Naive thymus-derived CD8-positive, alpha-beta T cell (primary cell): ENCODE measurements around the gene TMPRSS4. TPM values are rescaled to one million over a fixed set of nuclear protein-coding genes. Genes with fewer than 3 reads are reported as not detected.

Experiments used
- ATAC-seq, 2 donors: fragments of 150-1000 bp; cut with Tn5 transposase in 1 of 2; sonication (Bioruptor Pico), chemical (Tn5 transposase) in 1 of 2; 1 replicate in 1 of 2; 2 replicates in 1 of 2; pipeline ENCODE4 v1.10.0; 2021; ENCODE audit warnings: mild to moderate bottlenecking in 2 of 2, moderate library complexity in 2 of 2
- POLR2A ChIA-PET: fragments of 350-600 bp; sonication (Branson Sonifier 250); formaldehyde crosslinking; loops from one replicate; lab custom pipeline; 2021; ENCODE audit warnings: antibody characterized with exemption; lab: Charles Lee
- DNase-seq, 10 donors: peaks; one replicate each; pipeline versions ENCODE4 v3.0.0 to v3.0.0-alpha.2; 2020 to 2022
- H3K27ac Mint-ChIP-seq, 10 donors: one replicate each; pipeline ENCODE4 v1.8.0; 2020 to 2022; ENCODE audit warnings: mild to moderate bottlenecking in 10 of 10, mixed read lengths in 10 of 10, moderate library complexity in 4 of 10, inconsistent platforms in 1 of 10
- H3K27me3 Mint-ChIP-seq, 5 donors: one replicate each; pipeline ENCODE4 v1.8.0; 2021 to 2022; ENCODE audit warnings: mixed read lengths in 5 of 5
- H3K36me3 Mint-ChIP-seq, 3 donors: one replicate each; pipeline ENCODE4 v1.8.0; 2020 to 2022; ENCODE audit warnings: mixed read lengths in 3 of 3, mild to moderate bottlenecking in 2 of 3, inconsistent platforms in 1 of 3
- H3K4me1 Mint-ChIP-seq, 4 donors: one replicate each; pipeline ENCODE4 v1.8.0; 2021 to 2022; ENCODE audit warnings: mixed read lengths in 4 of 4
- H3K4me3 Mint-ChIP-seq, 10 donors: one replicate each; pipeline ENCODE4 v1.8.0; 2020 to 2022; ENCODE audit warnings: mild to moderate bottlenecking in 10 of 10, mixed read lengths in 10 of 10, moderate library complexity in 6 of 10, inconsistent platforms in 1 of 10
- H3K9me3 Mint-ChIP-seq, 9 donors: one replicate each; pipeline ENCODE4 v1.8.0; 2020 to 2022; ENCODE audit warnings: mixed read lengths in 9 of 9, mild to moderate bottlenecking in 3 of 9, inconsistent platforms in 1 of 9, moderate library complexity in 1 of 9
- polyA plus RNA-seq, 3 donors: library from polyadenylated mRNA; unstranded; fragments of 300-500 nt; fragmentation: Illumina TruSeq; gene quantifications; one replicate each; pipeline ENCODE4 v1.2.3, GENCODE V29; 2021
- total RNA-seq, 8 experiments: library from RNA in 2 of 8; stranded (reverse) in 2 of 8; gene quantifications; one replicate each; pipeline ENCODE4 v1.2.3 and lab custom pipeline; 2021 to 2026

TMPRSS4 gene
- total and polyA plus RNA-seq, 5 experiments from 2014 or later = not detected

DNA sequence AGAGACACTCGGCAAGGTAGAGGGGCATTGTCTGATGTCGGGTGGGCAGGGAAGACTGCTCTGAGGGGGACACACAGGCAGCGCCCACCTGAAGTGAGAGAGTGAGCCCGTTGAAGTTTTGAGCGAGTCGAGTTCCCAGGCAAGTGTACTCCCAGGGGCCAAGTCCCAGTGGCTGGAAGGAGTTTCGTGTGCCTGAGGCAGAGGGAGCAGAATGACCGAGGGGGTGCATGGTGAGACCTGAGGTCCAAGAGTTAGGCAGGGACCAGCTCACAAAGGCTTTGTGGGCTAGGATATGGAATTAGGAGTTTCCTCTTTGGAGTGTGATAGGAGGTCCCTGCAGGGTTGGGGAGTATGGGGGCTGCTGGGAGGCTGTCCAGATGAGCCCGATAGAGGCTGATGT, 93.4 kb downstream of the TMPRSS4 start:
- POLR2A ChIA-PET = interaction anchor here (1.3 kb wide), 1 partner anchor 10 kb away, joined by 3 read pairs; no protein-coding TSS in a partner anchor

DNA sequence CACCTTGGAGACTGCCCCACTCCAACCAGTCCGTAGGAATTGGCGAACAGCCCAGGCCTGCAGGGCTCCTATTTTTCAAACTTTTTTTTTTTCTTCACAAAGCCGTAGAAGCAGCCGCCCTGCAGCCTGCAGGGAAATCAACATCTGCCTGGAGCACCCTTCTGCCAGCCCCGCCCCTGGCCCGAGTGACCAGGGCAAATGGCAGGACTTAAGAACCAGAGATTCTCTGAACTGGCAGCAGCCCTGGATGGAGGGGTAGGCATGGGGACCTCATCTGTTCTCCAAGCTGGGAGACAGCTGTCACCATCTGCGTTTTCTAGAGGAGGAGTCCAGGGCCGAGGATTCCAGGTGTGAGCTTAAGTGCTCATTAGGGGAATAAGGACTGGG, 94.0 kb downstream of the TMPRSS4 start:
- Mint-ChIP-seq H3K36me3 (no peaks in the 10 kb centered on the region), H3K4me3 (no peak overlapping the region), H3K4me1 (peaks cover 2 to 7% (median 5%) of the 10 kb centered on the region in 4 donors), H3K27me3 (peaks cover 0 to 13% (median 7%) of the 10 kb centered on the region in 5 donors), H3K9me3 (no peaks in the 10 kb centered on the region), H3K27ac (no peak overlapping the region)
- DNase-seq (no peak), ATAC-seq (no peak)
- POLR2A ChIA-PET = interaction anchor here (1.3 kb wide), 1 partner anchor 9 kb away, joined by 3 read pairs; no protein-coding TSS in a partner anchor

More for the DNA sequence above, 93.4 kb downstream of the TMPRSS4 start:
- ATAC-seq (no peak), DNase-seq (no peak)
- Mint-ChIP-seq H3K4me3 (no peak overlapping the region), H3K27me3 (peaks cover 0 to 13% (median 7%) of the 10 kb centered on the region in 5 donors), H3K9me3 (no peaks in the 10 kb centered on the region), H3K27ac (no peak overlapping the region), H3K4me1 (peaks cover 2 to 7% (median 5%) of the 10 kb centered on the region in 4 donors), H3K36me3 (no peaks in the 10 kb centered on the region)

Other genes with a start within 250 kb of the TMPRSS4 start
- not detected for gene FXYD6, start 200.4 kb upstream of the TMPRSS4 start, total RNA-seq
- not detected for gene FXYD6, start 200.4 kb upstream of the TMPRSS4 start, polyA plus RNA-seq
- gene TMPRSS13, start 147.7 kb upstream of the TMPRSS4 start, total RNA-seq = 1 to 10 TPM; 4.8 to 9.2 TPM
- gene TMPRSS13, start 147.7 kb upstream of the TMPRSS4 start, polyA plus RNA-seq = 1 to 10 TPM in 2 of 3 donors, under 1 TPM in 1; 0.05 to 1.5 (median 1.0) TPM
- 100 to 1,000 TPM; 205 to 217 TPM for gene IL10RA, start 90.7 kb upstream of the TMPRSS4 start, total RNA-seq
- 100 to 1,000 TPM in 2 of 3 donors, 10 to 100 TPM in 1; 99.2 to 185 (median 147) TPM for gene IL10RA, start 90.7 kb upstream of the TMPRSS4 start, polyA plus RNA-seq
- gene SMIM35, start 9.9 kb downstream of the TMPRSS4 start, total RNA-seq = under 1 TPM; 0.70 to 0.91 TPM
- gene SMIM35, start 9.9 kb downstream of the TMPRSS4 start, polyA plus RNA-seq = under 1 TPM; 0.15 to 0.68 (median 0.60) TPM
- gene SCN4B, start 75.7 kb downstream of the TMPRSS4 start, total RNA-seq = not detected
- gene SCN4B, start 75.7 kb downstream of the TMPRSS4 start, polyA plus RNA-seq = not detected
- not detected for gene SCN2B, start 99.6 kb downstream of the TMPRSS4 start, total RNA-seq
- not detected for gene SCN2B, start 99.6 kb downstream of the TMPRSS4 start, polyA plus RNA-seq
- gene JAML, start 147.9 kb downstream of the TMPRSS4 start, total RNA-seq = 100 to 1,000 TPM; 157 to 161 TPM
- 100 to 1,000 TPM; 120 to 195 (median 159) TPM for gene JAML, start 147.9 kb downstream of the TMPRSS4 start, polyA plus RNA-seq
- 10 to 100 TPM; 11.2 to 12.6 TPM for gene MPZL3, start 175.3 kb downstream of the TMPRSS4 start, total RNA-seq
- 1 to 10 TPM; 1.9 to 3.4 (median 3.2) TPM for gene MPZL3, start 175.3 kb downstream of the TMPRSS4 start, polyA plus RNA-seq
- gene MPZL2, start 187.2 kb downstream of the TMPRSS4 start, total RNA-seq = 1 to 10 TPM; 2.8 to 3.1 TPM
- 1 to 10 TPM in 2 of 3 donors, under 1 TPM in 1; 0.94 to 3.1 (median 1.2) TPM for gene MPZL2, start 187.2 kb downstream of the TMPRSS4 start, polyA plus RNA-seq
- 100 to 1,000 TPM; 564 to 620 TPM for gene CD3E, start 227.7 kb downstream of the TMPRSS4 start, total RNA-seq
- 1,000 to 10,000 TPM in 1 of 3 donors, 100 to 1,000 TPM in 2; 811 to 1,213 (median 948) TPM for gene CD3E, start 227.7 kb downstream of the TMPRSS4 start, polyA plus RNA-seq